NT2/D1 (cell line): ENCODE data around the gene COL1A2.

Experiments used
- DNase-seq: peaks from one replicate; pipeline ENCODE4 v3.0.0-alpha.2; 2011; ENCODE audit warnings: low read depth, low spot score
- H3K27me3 ChIP-seq: 2 replicates; pipeline ENCODE4 v1.6.0; 2011; ENCODE audit warnings: mild to moderate bottlenecking; ENCODE audit not compliant: insufficient read length, insufficient read depth
- H3K36me3 ChIP-seq: 2 replicates; pipeline ENCODE4 v1.6.1; 2011; ENCODE audit warnings: mild to moderate bottlenecking, low read length, mixed read lengths; ENCODE audit not compliant: insufficient read depth, insufficient read length
- H3K4me1 ChIP-seq: 2 replicates; pipeline ENCODE4 v1.5.1; 2011; ENCODE audit not compliant: insufficient read depth, insufficient read length
- H3K4me3 ChIP-seq: 2 replicates; pipeline ENCODE4 v1.5.1; 2011; ENCODE audit warnings: low read depth; ENCODE audit not compliant: insufficient read length
- H3K9ac ChIP-seq: 2 replicates; pipeline ENCODE4 v1.6.0; 2011; ENCODE audit warnings: low read depth; ENCODE audit not compliant: insufficient read length
- H3K9me3 ChIP-seq: 2 replicates; pipeline ENCODE4 v1.5.1; 2011; ENCODE audit warnings: mild to moderate bottlenecking, low read length; ENCODE audit not compliant: insufficient read depth
- SUZ12 ChIP-seq: IDR thresholded peaks from 2 replicates; pipeline ENCODE4 v1.6.1; 2011; ENCODE audit not compliant: insufficient read length, insufficient read depth; ENCODE audit errors: extremely low read depth
- YY1 ChIP-seq: IDR thresholded peaks from 2 replicates; pipeline ENCODE4 v1.6.1; 2011; ENCODE audit not compliant: insufficient read length, insufficient read depth
- ZNF274 ChIP-seq: IDR thresholded peaks from 2 replicates; pipeline ENCODE4 v1.6.1; 2011; ENCODE audit warnings: mild to moderate bottlenecking, low read depth, low read length

The COL1A2 gene

DNA sequence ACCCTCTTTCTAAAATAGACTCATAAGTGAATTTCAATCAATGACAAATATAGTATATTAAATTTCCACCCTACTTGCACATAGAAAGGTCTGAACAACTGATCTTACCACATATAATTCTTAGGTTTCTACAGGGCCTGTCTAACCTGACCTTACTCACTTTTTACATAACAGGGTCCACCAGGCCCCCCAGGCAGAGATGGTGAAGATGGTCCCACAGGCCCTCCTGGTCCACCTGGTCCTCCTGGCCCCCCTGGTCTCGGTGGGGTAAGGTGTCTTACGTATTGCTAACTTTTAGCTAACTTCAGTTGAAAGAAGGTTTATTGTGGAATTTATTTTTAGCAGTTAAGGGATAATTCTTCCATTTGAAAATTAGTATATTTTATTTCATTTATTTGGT is 5.3 kb downstream of the COL1A2 start:
- no peak for TF ChIP-seq ZNF274
- TF ChIP-seq YY1, result no peak
- TF ChIP-seq SUZ12, result no peak
- no peak overlapping the region for H3K9ac ChIP-seq
- H3K4me3 ChIP-seq, result no peak overlapping the region

DNA sequence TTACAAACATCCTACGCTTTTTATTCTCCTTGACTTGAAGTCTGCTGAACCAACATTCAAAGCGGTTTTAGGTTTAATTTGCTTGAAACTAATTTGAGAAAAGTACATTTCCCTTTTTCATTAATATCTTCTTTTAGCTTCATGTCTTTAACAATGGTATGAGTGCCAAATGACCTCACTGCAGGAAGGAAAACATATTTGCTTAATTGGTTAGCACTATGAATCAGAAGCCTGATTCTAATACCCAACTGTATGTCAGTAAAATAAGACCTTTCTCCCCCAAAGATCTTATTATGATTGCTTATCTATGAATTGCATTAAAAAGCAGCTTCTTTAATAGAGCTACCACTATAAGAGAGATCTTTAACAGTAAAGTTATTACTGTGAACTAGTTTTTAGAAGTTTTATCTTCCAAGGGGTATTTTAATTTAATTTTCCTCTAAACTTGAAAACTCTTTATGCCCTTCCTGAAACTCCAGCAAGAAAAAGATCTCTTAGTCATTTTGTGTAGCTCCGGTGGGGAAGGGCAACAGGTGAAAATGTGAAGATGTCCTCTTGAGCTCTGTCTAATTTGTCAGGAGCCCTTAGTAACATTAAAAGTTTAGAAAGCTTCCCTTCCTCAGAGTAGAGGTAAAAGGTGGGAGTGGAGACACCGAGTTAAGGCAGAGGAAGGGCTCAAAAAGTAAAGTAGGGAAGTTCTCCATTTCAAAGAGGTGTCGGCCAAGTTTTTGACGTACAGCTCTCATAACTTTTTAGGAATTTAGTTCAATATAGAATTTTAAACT is 6.1 kb downstream of the COL1A2 start:
- H3K9ac ChIP-seq, result no peak overlapping the region
- TF ChIP-seq YY1 (no peak), ZNF274 (no peak), SUZ12 (no peak)
- no peak for DNase-seq
- H3K9me3 ChIP-seq, result no peaks in the 10 kb centered on the region
- H3K27me3 ChIP-seq, result no peaks in the 10 kb centered on the region
- no peaks in the 10 kb centered on the region for H3K4me1 ChIP-seq
- peaks cover 86% of the 10 kb centered on the region for H3K36me3 ChIP-seq
- no peak overlapping the region for H3K4me3 ChIP-seq

More for the DNA sequence above, 5.3 kb downstream of the COL1A2 start:
- no peaks in the 10 kb centered on the region for H3K27me3 ChIP-seq
- H3K9me3 ChIP-seq, result no peaks in the 10 kb centered on the region
- no peak for DNase-seq
- peaks cover 79% of the 10 kb centered on the region for H3K36me3 ChIP-seq
- no peaks in the 10 kb centered on the region for H3K4me1 ChIP-seq

GRCh38 chr7:94401428-94401814 is 6.7 kb downstream of the COL1A2 start:
- H3K4me3 ChIP-seq, result no peak overlapping the region
- no peaks in the 10 kb centered on the region for H3K27me3 ChIP-seq
- TF ChIP-seq ZNF274, result no peak
- no peaks in the 10 kb centered on the region for H3K9me3 ChIP-seq
- peaks cover 86% of the 10 kb centered on the region for H3K36me3 ChIP-seq
- H3K9ac ChIP-seq, result no peak overlapping the region
- no peaks in the 10 kb centered on the region for H3K4me1 ChIP-seq
- no peak for DNase-seq

DNA sequence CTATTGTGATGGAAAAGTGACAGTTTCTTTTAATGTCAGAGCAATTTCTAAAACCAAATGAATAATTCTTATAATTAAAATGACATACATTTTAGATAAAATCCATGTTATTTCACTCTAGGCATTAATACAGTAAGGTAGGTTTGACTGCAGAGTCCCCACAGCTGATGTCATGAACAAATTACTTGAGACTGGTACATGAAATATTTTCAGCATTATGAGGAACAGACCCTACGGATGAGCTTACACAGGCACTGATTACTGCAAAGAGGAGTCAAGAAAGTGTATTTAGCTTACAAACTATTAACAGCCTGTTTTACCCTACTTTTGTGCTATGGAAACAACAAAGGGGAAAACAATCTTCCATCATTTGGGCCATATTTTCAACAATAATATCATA is 8.9 kb downstream of the COL1A2 start:
- TF ChIP-seq ZNF274 (no peak), YY1 (no peak), SUZ12 (no peak)
- Histone ChIP-seq H3K4me3 (no peak overlapping the region), H3K9ac (no peak overlapping the region), H3K4me1 (no peaks in the 10 kb centered on the region), H3K36me3 (peaks cover 90% of the 10 kb centered on the region), H3K27me3 (no peaks in the 10 kb centered on the region), H3K9me3 (no peaks in the 10 kb centered on the region)
- DNase-seq, result no peak

GRCh38 chr7:94405506-94405905 is 10.8 kb downstream of the COL1A2 start:
- DNase-seq, result no peak
- peaks cover 90% of the 10 kb centered on the region for H3K36me3 ChIP-seq
- no peaks in the 10 kb centered on the region for H3K27me3 ChIP-seq
- TF ChIP-seq ZNF274 (no peak), SUZ12 (no peak), YY1 (no peak)
- H3K9me3 ChIP-seq, result no peaks in the 10 kb centered on the region
- no peak overlapping the region for H3K9ac ChIP-seq
- H3K4me1 ChIP-seq, result no peaks in the 10 kb centered on the region
- H3K4me3 ChIP-seq, result no peak overlapping the region

DNA sequence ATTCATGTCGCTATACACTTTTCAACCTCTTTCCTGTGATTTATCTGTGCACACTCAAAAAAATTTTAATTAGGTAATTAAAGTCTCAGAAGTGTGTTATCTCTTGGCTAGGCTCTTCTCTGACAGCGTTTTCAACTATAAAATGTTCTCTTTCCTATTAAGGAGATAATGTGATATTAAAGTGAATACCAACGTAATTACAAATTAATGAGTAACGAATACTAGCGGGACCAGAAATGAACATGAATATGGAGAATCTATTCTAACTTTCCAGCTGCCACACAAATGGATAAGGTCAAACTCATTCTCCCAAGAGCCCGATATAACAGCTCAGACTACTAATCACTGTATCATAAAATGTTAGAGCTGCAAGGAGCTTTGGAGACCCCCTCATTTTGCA is 12.0 kb downstream of the COL1A2 start:
- H3K36me3 ChIP-seq, result peaks cover 91% of the 10 kb centered on the region
- no peak for DNase-seq
- no peak overlapping the region for H3K9ac ChIP-seq
- H3K4me3 ChIP-seq, result no peak overlapping the region
- no peaks in the 10 kb centered on the region for H3K27me3 ChIP-seq
- H3K9me3 ChIP-seq, result no peaks in the 10 kb centered on the region
- no peaks in the 10 kb centered on the region for H3K4me1 ChIP-seq
- no peak for TF ChIP-seq YY1
- TF ChIP-seq ZNF274, result no peak
- no peak for TF ChIP-seq SUZ12

DNA sequence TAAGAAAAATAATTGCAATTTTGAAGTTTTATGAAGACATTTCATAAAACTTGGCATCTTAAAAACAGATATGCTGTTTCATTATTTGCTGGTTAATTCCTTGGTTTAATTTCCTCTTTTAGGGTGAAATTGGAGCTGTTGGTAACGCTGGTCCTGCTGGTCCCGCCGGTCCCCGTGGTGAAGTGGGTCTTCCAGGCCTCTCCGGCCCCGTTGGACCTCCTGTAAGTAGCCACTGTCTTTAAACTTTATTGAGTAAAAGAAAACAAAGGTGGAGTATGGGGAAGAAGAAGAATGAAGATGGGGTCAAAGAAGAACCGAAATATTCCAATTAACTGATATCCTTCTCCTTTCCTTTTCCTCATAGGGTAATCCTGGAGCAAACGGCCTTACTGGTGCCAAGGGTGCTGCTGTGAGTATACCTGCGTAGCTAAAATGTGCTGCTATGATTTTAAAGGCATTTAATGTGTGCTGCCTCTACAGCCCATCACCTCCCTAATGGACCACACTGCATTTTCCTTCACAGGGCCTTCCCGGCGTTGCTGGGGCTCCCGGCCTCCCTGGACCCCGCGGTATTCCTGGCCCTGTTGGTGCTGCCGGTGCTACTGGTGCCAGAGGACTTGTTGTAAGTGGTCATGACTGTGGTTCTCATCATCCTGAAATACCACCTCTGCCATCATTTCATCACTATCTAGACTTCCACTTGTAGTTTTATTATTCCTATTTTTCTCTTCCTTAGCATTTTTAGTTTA is 14.7 kb downstream of the COL1A2 start:
- Histone ChIP-seq H3K9me3 (no peaks in the 10 kb centered on the region), H3K4me1 (no peaks in the 10 kb centered on the region), H3K9ac (no peak overlapping the region), H3K27me3 (no peaks in the 10 kb centered on the region), H3K4me3 (no peak overlapping the region), H3K36me3 (peaks cover 92% of the 10 kb centered on the region)
- no peak for TF ChIP-seq ZNF274
- no peak for TF ChIP-seq SUZ12
- TF ChIP-seq YY1, result no peak
- no peak for DNase-seq
